GM12878 (cell line): ENCODE measurements around the gene GPR146. TPM values are rescaled to one million over a fixed set of nuclear protein-coding genes. Genes with fewer than 3 reads are reported as not detected.
A peak's percentile ranks its signal among the peaks of the same experiment; 100 is the strongest.

Experiments used
- ATAC-seq: fragments of 200-7000 bp; cut with Tn5 transposase; 3 replicates; pipeline ENCODE4 v1.9.1; 2020; ENCODE audit warnings: mild to moderate bottlenecking, moderate library complexity
- BruUV-seq: library from RNA; stranded (reverse); fragments of 400-500 nt; replicated peaks from 2 replicates; lab custom pipeline; 2021; lab: Mats Ljungman, UMichigan
- CTCF ChIA-PET: fragments of 300-600 bp; sonication (Branson Sonifier 250); formaldehyde crosslinking; extraction: SDS; loops from one replicate; lab custom pipeline; 2021; ENCODE audit warnings: inconsistent platforms; lab: Yijun Ruan, JAX
- POLR2A ChIA-PET: fragments of 350-600 bp; formaldehyde crosslinking; extraction: SDS; loops from one replicate; lab custom pipeline; 2021; ENCODE audit warnings: inconsistent platforms; lab: Charles Lee
- RAD21 ChIA-PET: fragments of 300-600 bp; sonication (Branson Sonifier 250); formaldehyde crosslinking; loops from one replicate; lab custom pipeline; 2023; ENCODE audit warnings: antibody characterized with exemption; ENCODE audit not compliant: unreplicated experiment; lab: Charles Lee
- SMC1A ChIA-PET: fragments of 300-600 bp; sonication (Branson Sonifier 250); formaldehyde crosslinking; loops from one replicate; lab custom pipeline; 2023; ENCODE audit not compliant: unreplicated experiment, uncharacterized antibody; lab: Charles Lee
- DNase-seq: peaks from one replicate; pipeline ENCODE4 v3.0.0-alpha.2; 2011; ENCODE audit warnings: low read depth, low spot score
- FAIRE-seq: peaks from 3 replicates; lab custom pipeline; 2011; peaks lifted over from hg19 to GRCh38; lab: Jason Lieb, UNC
- H2AFZ ChIP-seq: 2 replicates; pipeline ENCODE4 v1.6.0; 2011; ENCODE audit warnings: low read depth, low read length, control low read depth; ENCODE audit not compliant: control insufficient read depth
- H3K27ac ChIP-seq: 2 replicates; pipeline ENCODE4 v1.5.1; 2011; ENCODE audit warnings: control low read depth; ENCODE audit not compliant: control insufficient read depth, insufficient read depth
- H3K27me3 ChIP-seq, 2 experiments: replicated peaks in 1 of 2; 2 replicates each; pipeline versions ENCODE4 v1.6.0 to v1.6.1; 2011; ENCODE audit warnings: low read length in 1 of 2; ENCODE audit not compliant: control insufficient read depth in 2 of 2, insufficient read depth in 2 of 2
- H3K36me3 ChIP-seq, 2 experiments: 2 replicates each; pipeline ENCODE4 v1.5.1; 2011; ENCODE audit warnings: low read length in 1 of 2; ENCODE audit not compliant: control insufficient read depth in 2 of 2, insufficient read depth in 2 of 2
- H3K4me1 ChIP-seq: 2 replicates; pipeline ENCODE4 v1.6.1; 2011; ENCODE audit warnings: mild to moderate bottlenecking, low read length, moderate library complexity, mixed read lengths; ENCODE audit not compliant: control insufficient read depth, insufficient read depth
- H3K4me2 ChIP-seq: 2 replicates; pipeline ENCODE4 v1.6.0; 2011; ENCODE audit warnings: control low read depth; ENCODE audit not compliant: control insufficient read depth, insufficient read depth
- H3K4me3 ChIP-seq: fragments of 200-600 bp; sonication (generic); 2 replicates; pipeline ENCODE4 v1.5.1; 2016
- H3K79me2 ChIP-seq: 2 replicates; pipeline ENCODE4 v1.6.0; 2011; ENCODE audit warnings: low read length; ENCODE audit not compliant: control insufficient read depth, insufficient read depth
- H3K9ac ChIP-seq: 2 replicates; pipeline ENCODE4 v1.8.0; 2011; ENCODE audit warnings: low read length, control low read depth, mixed read lengths; ENCODE audit not compliant: control insufficient read depth, insufficient read depth
- H3K9me3 ChIP-seq: replicated peaks from 3 replicates; pipeline ENCODE4 v1.5.1; 2011; ENCODE audit warnings: mild to moderate bottlenecking, low read length; ENCODE audit not compliant: control insufficient read depth, insufficient read depth
- H4K20me1 ChIP-seq: 2 replicates; pipeline ENCODE4 v1.6.0; 2011; ENCODE audit not compliant: control insufficient read depth, insufficient read depth
- ATF7 ChIP-seq: fragments of 450-650 bp; IDR thresholded peaks from 2 replicates; pipeline ENCODE4 v1.6.1; 2016; ENCODE audit warnings: low read depth, mild to moderate bottlenecking
- FOXK2 ChIP-seq: fragments of 450-650 bp; IDR thresholded peaks from 2 replicates; pipeline ENCODE4 v1.6.1; 2017; ENCODE audit warnings: mild to moderate bottlenecking, moderate library complexity
- HDGF ChIP-seq: fragments of 450-650 bp; IDR thresholded peaks from 2 replicates; pipeline ENCODE4 v1.6.1; 2016; ENCODE audit warnings: antibody characterized with exemption
- NFYA ChIP-seq: IDR thresholded peaks from 2 replicates; pipeline ENCODE4 v1.6.1; 2011; ENCODE audit warnings: low read depth, mild to moderate bottlenecking, low read length, improper control_type of control experiment, borderline replicate concordance
- POU2F2 ChIP-seq: IDR thresholded peaks from 3 replicates; pipeline ENCODE4 v1.6.1; 2011; ENCODE audit warnings: low read depth, mild to moderate bottlenecking, low read length, borderline replicate concordance
- RAD51 ChIP-seq: fragments of 450-650 bp; IDR thresholded peaks from 2 replicates; pipeline ENCODE4 v1.6.1; 2016; ENCODE audit warnings: moderate library complexity, mild to moderate bottlenecking, inconsistent platforms
- WGBS: methylation state at CpG from one replicate; pipeline ENCODE4 v1.1.6; 2016; ENCODE audit warnings: low lambda C conversion rate; ENCODE audit not compliant: insufficient replicate concordance, insufficient coverage; ENCODE audit errors: missing lambda C conversion rate; 5-methylcytosine and 5-hydroxymethylcytosine counted together
- in situ Hi-C: fragments of 300-500 bp; cut with MboI; formaldehyde crosslinking; loops from 9 replicates; pipeline ENCODE4 v1.14.3; 2018; ENCODE audit warnings: mixed read lengths
- intact Hi-C: fragments of 100-400 bp; cut with micrococcal nuclease; formaldehyde crosslinking; loops from one replicate; pipeline ENCODE4 v1.14.2; 2022; ENCODE audit not compliant: unreplicated experiment
- polyA plus RNA-seq, 11 experiments: library from polyadenylated mRNA; depleted of rRNA in 4 of 11; unstranded in 6 of 11; stranded (reverse) in 5 of 11; fragments of >200 nt; fragmentation: Nextera tagmentation in 4 of 11; fragmentation: Illumina TruSeq in 1 of 11; extraction: Ambion mirVana in 4 of 11; extraction: Trizol in 1 of 11; gene quantifications; 1 replicate in 1 of 11; 2 replicates in 10 of 11; pipeline versions ENCODE4 v1.2.1 to v1.2.3, GENCODE V29; 2011 to 2016; ENCODE audit warnings: inconsistent platforms in 2 of 11, missing spikeins in 2 of 11, low read depth in 1 of 11
- total RNA-seq, 4 experiments: library from RNA; depleted of rRNA in 3 of 4; stranded (reverse); fragments of >200 nt in 3 of 4; fragmentation: Illumina TruSeq in 1 of 4; extraction: Trizol in 1 of 4; gene quantifications; 2 replicates each; pipeline versions ENCODE4 v1.2.1 to v1.2.3, GENCODE V29; 2013 to 2021
- TF ChIP-seq, protein P1 (sequence below): fragments of 450-650 bp; IDR thresholded peaks from 2 replicates; pipeline ENCODE4 v1.6.1; 2017; ENCODE audit warnings: low read depth, mild to moderate bottlenecking, moderate library complexity
- TF ChIP-seq, protein P2 (sequence below): fragments of 450-650 bp; IDR thresholded peaks from 2 replicates; pipeline ENCODE4 v1.6.1; 2016; ENCODE audit warnings: mild to moderate bottlenecking

Gene GPR146
- total and polyA plus RNA-seq, 10 of the 15 experiments (the other 5 are each of a cell fraction or from before 2014, with no cell fraction given): 0.19 to 12.0 (median 0.54) TPM; not detected in 2

DNA sequence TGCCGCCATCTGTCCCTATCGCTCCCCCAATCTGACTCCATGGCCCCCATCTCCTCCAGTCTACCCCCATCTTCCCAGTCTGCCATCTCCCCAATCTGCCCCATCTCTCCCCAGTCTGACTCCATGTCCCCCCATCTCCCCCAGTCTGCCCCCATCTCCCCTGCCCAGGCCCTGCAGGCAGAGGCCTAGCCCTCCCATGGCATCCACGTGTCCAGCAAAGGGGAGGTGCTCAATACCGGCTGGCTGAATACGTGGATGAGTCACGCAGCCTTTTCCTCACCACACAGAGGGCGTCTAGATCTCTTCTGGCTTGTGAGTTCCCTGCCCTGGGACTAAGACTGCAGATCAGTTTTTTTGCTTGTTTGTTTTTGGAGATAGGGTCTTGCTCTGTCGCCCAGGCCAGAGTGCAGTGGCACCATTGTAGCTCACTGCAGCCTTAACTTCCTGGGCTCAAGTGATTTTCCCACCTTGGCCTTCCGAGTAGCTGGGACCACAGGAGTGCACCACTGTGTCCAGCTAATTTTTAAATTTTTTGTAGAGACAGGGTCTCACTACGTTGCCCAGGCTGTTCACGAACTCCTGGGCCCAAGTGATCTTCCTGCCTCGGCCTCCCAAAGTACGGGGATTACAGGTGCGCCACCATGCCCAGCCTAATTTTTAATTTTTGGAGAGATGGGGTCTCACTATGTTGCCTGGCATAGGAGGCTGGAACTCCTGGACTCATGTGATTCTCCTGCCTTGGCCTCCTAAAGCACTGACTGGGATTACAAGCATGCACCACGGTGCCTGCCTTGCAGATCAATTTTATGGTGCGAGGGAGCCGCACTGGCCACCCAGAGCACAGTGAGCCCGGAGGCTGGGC, 15.3 kb upstream of the GPR146 start (continued):
- TF ChIP-seq POU2F2 (peak; percentile 16; the same call in 1 of the 3 replicates), ATF7 (peak; percentile 37), HDGF (peak; percentile 92), RAD51 (peak; percentile 59), NFYA (no peak)
- TF ChIP-seq, protein P1, sequence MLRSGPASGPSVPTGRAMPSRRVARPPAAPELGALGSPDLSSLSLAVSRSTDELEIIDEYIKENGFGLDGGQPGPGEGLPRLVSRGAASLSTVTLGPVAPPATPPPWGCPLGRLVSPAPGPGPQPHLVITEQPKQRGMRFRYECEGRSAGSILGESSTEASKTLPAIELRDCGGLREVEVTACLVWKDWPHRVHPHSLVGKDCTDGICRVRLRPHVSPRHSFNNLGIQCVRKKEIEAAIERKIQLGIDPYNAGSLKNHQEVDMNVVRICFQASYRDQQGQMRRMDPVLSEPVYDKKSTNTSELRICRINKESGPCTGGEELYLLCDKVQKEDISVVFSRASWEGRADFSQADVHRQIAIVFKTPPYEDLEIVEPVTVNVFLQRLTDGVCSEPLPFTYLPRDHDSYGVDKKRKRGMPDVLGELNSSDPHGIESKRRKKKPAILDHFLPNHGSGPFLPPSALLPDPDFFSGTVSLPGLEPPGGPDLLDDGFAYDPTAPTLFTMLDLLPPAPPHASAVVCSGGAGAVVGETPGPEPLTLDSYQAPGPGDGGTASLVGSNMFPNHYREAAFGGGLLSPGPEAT: 0 out of 2 replicates have a peak, but pooled peaks have one; percentile 24

DNA sequence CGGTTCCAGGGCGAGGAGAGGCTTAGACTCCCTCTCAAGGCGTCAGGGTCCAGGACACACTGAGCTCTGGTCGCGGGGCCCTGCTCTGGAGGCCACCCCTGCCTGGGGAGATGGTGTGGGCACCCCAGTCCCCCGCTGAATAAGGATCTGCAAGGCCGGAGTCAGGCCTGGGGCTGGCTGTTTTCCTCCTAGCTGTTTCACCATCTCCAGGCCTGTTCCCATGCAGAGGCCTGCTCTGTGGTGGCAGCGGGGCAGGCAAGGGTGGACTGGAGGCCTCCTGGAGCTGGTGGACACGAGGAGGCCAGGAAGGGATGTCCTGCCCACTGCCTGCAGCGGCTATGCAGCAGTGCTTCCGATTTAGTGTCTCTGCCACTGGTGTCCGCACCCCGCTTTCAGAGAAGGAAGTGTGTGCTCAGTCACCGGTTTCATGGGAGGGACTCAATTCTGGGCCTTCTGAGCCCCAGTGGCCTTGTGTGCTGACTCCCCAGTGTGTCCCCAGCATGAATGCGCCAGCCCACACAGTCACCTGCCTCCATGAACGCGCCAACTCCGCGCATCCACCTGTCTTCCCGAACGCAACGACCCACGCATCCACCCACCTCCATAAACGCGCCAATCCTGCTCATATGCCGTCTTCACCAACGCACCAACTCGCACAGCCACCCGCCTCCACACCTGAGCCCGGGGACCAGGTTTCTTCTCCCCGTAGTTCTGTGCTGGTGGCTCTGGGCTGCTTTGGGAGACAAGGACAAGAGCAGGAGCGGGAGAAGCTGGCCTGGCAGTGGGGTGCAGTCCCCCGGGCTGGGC, 14.5 kb upstream of the GPR146 start:
- Histone ChIP-seq H3K4me2 (peak overlapping the region; percentile 52), H3K9ac (no peak overlapping the region), H3K27me3 (no peaks in the 10 kb centered on the region), H3K4me3 (peak overlapping the region; percentile 99; the same call in 1 of the 2 replicates), H4K20me1 (no peaks in the 10 kb centered on the region), H3K4me1 (peaks cover 24% of the 10 kb centered on the region), H3K79me2 (peaks cover 47% of the 10 kb centered on the region), H3K36me3 (peaks cover 0 to 2% of the 10 kb centered on the region in 2 experiments; a peak in 2 of 4 replicates), H3K27ac (no peak overlapping the region), H2AFZ (no peak overlapping the region), H3K9me3 (no peaks in the 10 kb centered on the region; the same call in 2 of the 3 replicates)
- intact Hi-C loops (no loop called here), in situ Hi-C loops (loop anchor here (5.0 kb wide), 1 partner anchor 32 kb away; no protein-coding TSS in a partner anchor)
- no peak for FAIRE-seq
- DNase-seq: no peak
- CTCF ChIA-PET: interaction anchor here (1.1 kb wide), 1 partner anchor 36 kb away, joined by 6 read pairs; no protein-coding TSS in a partner anchor
- BruUV-seq: no TSS peak
- POLR2A ChIA-PET: interaction anchor here (1.1 kb wide), 1 partner anchor 14 kb away, joined by 3 read pairs; no protein-coding TSS in a partner anchor
- RAD21 ChIA-PET: no interaction called here
- no peak for ATAC-seq
- no peak for TF ChIP-seq FOXK2
- TF ChIP-seq, protein P2, sequence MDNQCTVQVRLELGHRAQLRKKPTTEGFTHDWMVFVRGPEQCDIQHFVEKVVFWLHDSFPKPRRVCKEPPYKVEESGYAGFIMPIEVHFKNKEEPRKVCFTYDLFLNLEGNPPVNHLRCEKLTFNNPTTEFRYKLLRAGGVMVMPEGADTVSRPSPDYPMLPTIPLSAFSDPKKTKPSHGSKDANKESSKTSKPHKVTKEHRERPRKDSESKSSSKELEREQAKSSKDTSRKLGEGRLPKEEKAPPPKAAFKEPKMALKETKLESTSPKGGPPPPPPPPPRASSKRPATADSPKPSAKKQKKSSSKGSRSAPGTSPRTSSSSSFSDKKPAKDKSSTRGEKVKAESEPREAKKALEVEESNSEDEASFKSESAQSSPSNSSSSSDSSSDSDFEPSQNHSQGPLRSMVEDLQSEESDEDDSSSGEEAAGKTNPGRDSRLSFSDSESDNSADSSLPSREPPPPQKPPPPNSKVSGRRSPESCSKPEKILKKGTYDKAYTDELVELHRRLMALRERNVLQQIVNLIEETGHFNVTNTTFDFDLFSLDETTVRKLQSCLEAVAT: peak; percentile 62; the same call in 1 of the 2 replicates
- WGBS: 94% methylated on average over 33 of the region's 33 CpGs
- SMC1A ChIA-PET: interaction anchor here (0.7 to 1.4 kb wide), 4 partner anchors 14 to 36 kb away, joined by 3 to 4 read pairs (median 4); no protein-coding TSS in a partner anchor
